K562 (cell line): ENCODE data around the gene OBSCN. TPM values are rescaled to one million over a fixed set of nuclear protein-coding genes. Genes with fewer than 3 reads are reported as not detected.

Experiments used
- ARID3B ChIP-seq: fragments of 250-450 bp; sonication (Bioruptor Pico); IDR thresholded peaks from 2 replicates; pipeline ENCODE4 v1.4.0; 2020; ENCODE audit warnings: borderline replicate concordance
- ATF7 ChIP-seq: fragments of 450-650 bp; IDR thresholded peaks from 2 replicates; pipeline ENCODE4 v1.7.1; 2014; ENCODE audit warnings: mild to moderate bottlenecking, moderate library complexity
- CREB3 ChIP-seq: fragments of 450-650 bp; conservative IDR thresholded peaks from 2 replicates; pipeline ENCODE4 v1.6.1; 2016; ENCODE audit warnings: missing genetic modification characterization, low read depth, mild to moderate bottlenecking, missing compliant biosample characterization, moderate library complexity
- ERF ChIP-seq: fragments of 450-650 bp; formaldehyde crosslinking; IDR thresholded peaks from 2 replicates; pipeline ENCODE4 v1.4.0; 2020; ENCODE audit warnings: mild to moderate bottlenecking, mixed read lengths
- HDAC2 ChIP-seq: fragments of 450-650 bp; IDR thresholded peaks from 2 replicates; pipeline ENCODE4 v1.6.1; 2016; ENCODE audit warnings: mild to moderate bottlenecking
- HDAC8 ChIP-seq: fragments of 450-650 bp; IDR thresholded peaks from 2 replicates; pipeline ENCODE4 v1.6.1; 2016; ENCODE audit warnings: mild to moderate bottlenecking, missing genetic modification characterization, moderate library complexity, missing compliant biosample characterization
- KLF6 ChIP-seq: fragments of 250-450 bp; sonication (Bioruptor Pico); IDR thresholded peaks from 2 replicates; pipeline ENCODE4 v1.4.0; 2020; ENCODE audit warnings: mild to moderate bottlenecking, moderate library complexity, borderline replicate concordance
- MCM2 ChIP-seq: fragments of 450-650 bp; IDR thresholded peaks from 2 replicates; pipeline ENCODE4 v1.6.1; 2017; ENCODE audit warnings: low read depth, mild to moderate bottlenecking
- NFATC3 ChIP-seq: fragments of 450-650 bp; IDR thresholded peaks from 2 replicates; pipeline ENCODE4 v1.6.1; 2017; ENCODE audit warnings: mild to moderate bottlenecking
- POU5F1 ChIP-seq: fragments of 150-350 bp; IDR thresholded peaks from 2 replicates; pipeline ENCODE4 v1.6.1; 2014; ENCODE audit warnings: borderline replicate concordance, low read length, low read depth, mild to moderate bottlenecking; ENCODE audit not compliant: partially characterized antibody
- TEAD1 ChIP-seq, 2 experiments: fragments of 450-650 bp in 1 of 2; sonication (generic) in 1 of 2; formaldehyde crosslinking; IDR thresholded peaks; 2 replicates each; pipeline versions ENCODE4 v1.4.0 to v1.8.0; 2020 to 2022; ENCODE audit warnings: mild to moderate bottlenecking in 2 of 2, missing genetic modification reagents in 1 of 2
- ZBTB5 ChIP-seq: fragments of 450-650 bp; IDR thresholded peaks from 2 replicates; pipeline ENCODE4 v1.6.1; 2017; ENCODE audit warnings: antibody characterized with exemption
- ZHX1 ChIP-seq: fragments of 150-350 bp; conservative IDR thresholded peaks from 2 replicates; pipeline ENCODE4 v1.6.1; 2014; ENCODE audit warnings: low read length
- ZNF23 ChIP-seq: fragments of 250-450 bp; sonication (Bioruptor Pico); IDR thresholded peaks from 2 replicates; pipeline ENCODE4 v1.4.0; 2020; ENCODE audit warnings: mild to moderate bottlenecking
- ZNF280B ChIP-seq: fragments of 250-450 bp; sonication (Bioruptor Pico); IDR thresholded peaks from 2 replicates; pipeline ENCODE4 v1.5.1; 2021; ENCODE audit warnings: mild to moderate bottlenecking
- ZNF655 ChIP-seq: fragments of 250-450 bp; sonication (Bioruptor Pico); IDR thresholded peaks from 2 replicates; pipeline ENCODE4 v1.5.0; 2021
- ZNF695 ChIP-seq: fragments of 450-650 bp; formaldehyde crosslinking; IDR thresholded peaks from 2 replicates; pipeline ENCODE4 v1.4.0; 2020; ENCODE audit warnings: mild to moderate bottlenecking, moderate library complexity
- polyA plus RNA-seq, 8 experiments: library from polyadenylated mRNA; depleted of rRNA in 4 of 8; stranded (reverse) in 5 of 8; unstranded in 3 of 8; fragments of >200 nt; fragmentation: Nextera tagmentation in 2 of 8; fragmentation: Illumina TruSeq in 1 of 8; extraction: Ambion mirVana in 2 of 8; extraction: Trizol in 1 of 8; gene quantifications; 2 replicates each; pipeline versions ENCODE4 v1.2.1 to v1.2.3, GENCODE V29; 2011 to 2014; ENCODE audit warnings: inconsistent platforms in 1 of 8, missing spikeins in 1 of 8
- total RNA-seq, 7 experiments: library from RNA; depleted of rRNA in 6 of 7; stranded (reverse); fragments of >200 nt in 6 of 7; fragmentation: Illumina TruSeq in 2 of 7; extraction: Trizol in 2 of 7; gene quantifications; 2 replicates each; pipeline versions ENCODE4 v1.2.1 to v1.2.3, GENCODE V29; 2011 to 2021; ENCODE audit warnings: low replicate concordance in 1 of 7

Gene OBSCN
- total and polyA plus RNA-seq, 9 of the 15 experiments (the other 6 are each of a cell fraction or from before 2014, with no cell fraction given), result 0.18 to 19.7 (median 3.6) TPM

GRCh38 chr1:228417483-228418203 lies 209.8 kb downstream of the OBSCN start (continued):
- TF ChIP-seq ZBTB5 (no peak), ZNF280B (CRISPR knock-in tag) (no peak), MCM2 (no peak), ZNF655 (CRISPR knock-in tag) (no peak), ARID3B (CRISPR knock-in tag) (no peak), POU5F1 (no peak), HDAC2 (no peak), ZNF23 (CRISPR knock-in tag) (no peak), ZHX1 (no peak), NFATC3 (no peak), ZNF695 (CRISPR knock-in tag) (no peak), KLF6 (0 out of 2 replicates have a peak, but pooled peaks have one; percentile 35), TEAD1 (CRISPR knock-in tag; IDR thresholded peaks at IDR 0.05) (0 out of 4 replicates have a peak, but pooled peaks of 1 of the 2 experiments have one; percentile 37), CREB3 (tag) (peak; percentile 87), HDAC8 (tag) (0 out of 2 replicates have a peak, but pooled peaks have one; percentile 87), ATF7 (no peak), ERF (0 out of 2 replicates have a peak, but pooled peaks have one; percentile 30)
